ENCODE measurements around the gene REPS1.
A peak's percentile ranks its signal among the peaks of the same experiment; 100 is the strongest.
"Not testable (repeated sequence)": the region's sequence is repeated elsewhere in the genome, so short reads cannot be mapped to it uniquely, and the experiment has no call there.

REPS1 gene

GRCh38 chr6:139003751-139004150 lies 15.7 kb upstream of the REPS1 start:
- no peak for DNase-seq

- DNase-seq, result no peak
Observed at GRCh38 chr6:138999949-139000725, 12.1 kb upstream of the REPS1 start.

GRCh38 chr6:138997136-138997535 lies 9.1 kb upstream of the REPS1 start:
- DNase-seq, result no peak

- DNase-seq, result no peak
Observed at GRCh38 chr6:138996524-138996923, 8.5 kb upstream of the REPS1 start.

- not testable (repeated sequence) for DNase-seq
Observed at GRCh38 chr6:138993410-138993809, 5.4 kb upstream of the REPS1 start.

GRCh38 chr6:138992965-138993364 lies 4.9 kb upstream of the REPS1 start:
- DNase-seq, result not testable (repeated sequence)

- no peak for DNase-seq
Observed at GRCh38 chr6:138991206-138991605, 3.2 kb upstream of the REPS1 start.

GRCh38 chr6:138989098-138989983 lies 1.3 kb upstream of the REPS1 start:
- no peak for DNase-seq

GRCh38 chr6:138988469-138988834 lies 399 bp upstream of the REPS1 start:
- no peak for DNase-seq

- no peak for DNase-seq
Observed at GRCh38 chr6:138987080-138987642, 892 bp downstream of the REPS1 start.

GRCh38 chr6:138986578-138986977 lies 1.5 kb downstream of the REPS1 start:
- peak; percentile 6 for DNase-seq

- no peak for DNase-seq
Observed at GRCh38 chr6:138981416-138981815, 6.6 kb downstream of the REPS1 start.

GRCh38 chr6:138979813-138980668 lies 8.0 kb downstream of the REPS1 start:
- DNase-seq, result no peak

GRCh38 chr6:138979365-138979764 lies 8.7 kb downstream of the REPS1 start:
- no peak for DNase-seq

- no peak for DNase-seq
Observed at GRCh38 chr6:138978229-138978628, 9.8 kb downstream of the REPS1 start.

GRCh38 chr6:138977646-138978167 lies 10.3 kb downstream of the REPS1 start:
- no peak for DNase-seq

GRCh38 chr6:138977242-138977641 lies 10.8 kb downstream of the REPS1 start:
- no peak for DNase-seq

GRCh38 chr6:138975815-138976214 lies 12.2 kb downstream of the REPS1 start:
- no peak for DNase-seq

GRCh38 chr6:138973466-138974153 lies 14.4 kb downstream of the REPS1 start:
- no peak for DNase-seq

GRCh38 chr6:138972226-138972665 lies 15.8 kb downstream of the REPS1 start:
- no peak for DNase-seq

- no peak for DNase-seq
Observed at GRCh38 chr6:138971601-138972000, 16.5 kb downstream of the REPS1 start.

Measured in CD4-positive, alpha-beta T cell treated with Interleukin-17A for 4 hours (primary cell).